ENCODE measurements around the gene MATN1. TPM values are rescaled to one million over a fixed set of nuclear protein-coding genes. Genes with fewer than 3 reads are reported as not detected.

Gene MATN1
- total RNA-seq, 1 donor from 2014 or later = not detected

DNA sequence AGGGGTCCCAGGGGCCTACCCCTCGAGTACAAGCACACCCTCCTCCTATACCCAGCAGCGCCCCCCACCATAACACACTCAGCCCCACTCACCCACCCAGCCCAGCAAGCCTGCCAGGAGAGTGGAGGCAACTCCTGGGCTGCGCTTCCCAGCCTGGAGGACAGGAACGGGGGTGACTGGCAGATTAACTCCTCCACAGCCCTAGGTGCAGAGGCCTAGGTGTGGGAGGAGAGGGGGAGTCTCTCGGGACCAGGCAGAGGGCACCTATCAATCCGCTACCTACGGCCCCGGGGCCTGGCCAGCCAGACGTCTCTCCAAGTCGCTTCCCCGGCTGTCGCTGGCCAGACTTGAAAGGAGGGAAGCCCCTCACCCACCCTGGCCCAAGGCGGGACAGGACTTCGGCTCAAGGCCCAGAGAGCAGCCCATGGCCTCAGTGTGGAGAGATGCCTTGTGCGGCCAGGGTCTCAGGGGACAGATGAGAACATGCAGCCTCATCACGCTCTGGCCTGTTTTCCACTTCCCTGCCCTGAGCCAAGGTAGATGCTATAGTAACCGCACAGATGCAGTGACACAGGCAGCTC, 24.9 kb downstream of the MATN1 start:
- DNase-seq = no peak
- Histone ChIP-seq H3K4me3 (no peak overlapping the region), H3K9me3 (replicated peaks) (no peaks in the 10 kb centered on the region), H3K36me3 (no peaks in the 10 kb centered on the region), H3K27ac (replicated peaks) (no peak overlapping the region), H3K27me3 (ENCODE audit: low read depth) (peaks cover 47% of the 10 kb centered on the region), H3K4me1 (peaks cover 12% of the 10 kb centered on the region)
- no peak for TF ChIP-seq CTCF (IDR thresholded peaks at IDR 0.05; ENCODE audit: borderline replicate concordance)
- intact Hi-C loops (cut with micrococcal nuclease) = no loop called here

DNA sequence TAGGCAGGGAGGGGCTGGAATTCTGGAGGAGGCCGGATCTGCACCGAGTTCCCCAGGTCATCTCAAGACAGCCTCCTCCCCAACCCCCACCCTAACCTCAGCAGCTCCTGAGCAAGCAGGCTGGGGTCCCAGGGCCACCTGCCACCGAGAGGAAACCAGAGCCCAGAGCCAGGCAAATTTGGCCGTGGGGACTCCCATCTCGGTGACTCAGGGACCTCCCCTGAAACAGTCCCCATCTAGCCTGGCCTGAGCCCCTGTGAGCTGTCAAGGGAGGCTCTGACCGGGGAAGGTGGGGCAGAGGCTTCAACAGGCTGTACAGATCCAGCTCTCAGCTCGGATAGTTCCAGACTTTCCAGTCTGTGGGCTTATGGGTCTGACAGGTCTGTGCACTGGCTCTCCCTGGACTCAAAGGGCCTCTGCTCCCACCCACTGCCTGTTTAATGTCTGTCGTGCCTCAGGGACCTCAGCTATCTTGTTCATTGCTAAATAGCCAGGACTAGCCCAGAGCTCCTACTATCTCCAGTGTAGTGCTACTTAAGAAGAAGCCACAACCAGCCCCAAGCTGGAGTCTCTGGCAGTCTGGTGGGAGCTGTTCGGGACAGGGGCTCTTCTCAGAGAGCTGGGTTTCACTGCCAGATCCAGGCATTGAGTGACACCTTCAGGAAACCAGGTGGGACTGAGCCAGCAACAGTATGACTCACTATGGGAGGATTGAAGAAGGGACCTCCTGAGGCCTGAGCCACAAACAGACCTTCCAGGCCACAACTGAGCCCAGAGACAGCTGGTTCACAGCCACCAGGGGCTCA, 25.6 kb downstream of the MATN1 start:
- TF ChIP-seq CTCF (IDR thresholded peaks at IDR 0.05; ENCODE audit: borderline replicate concordance) = no peak
- Histone ChIP-seq H3K9me3 (replicated peaks) (no peaks in the 10 kb centered on the region), H3K36me3 (no peaks in the 10 kb centered on the region), H3K4me3 (no peak overlapping the region), H3K27ac (replicated peaks) (no peak overlapping the region), H3K27me3 (ENCODE audit: low read depth) (peaks cover 54% of the 10 kb centered on the region), H3K4me1 (peaks cover 12% of the 10 kb centered on the region)
- no peak for DNase-seq
- intact Hi-C loops (cut with micrococcal nuclease) = no loop called here

- no peak overlapping the region for H3K4me3 ChIP-seq
- TF ChIP-seq CTCF (IDR thresholded peaks at IDR 0.05; ENCODE audit: borderline replicate concordance) = no peak
- H3K9me3 ChIP-seq (replicated peaks) = no peaks in the 10 kb centered on the region
- no peak overlapping the region for H3K27ac ChIP-seq (replicated peaks)
- H3K4me1 ChIP-seq = peaks cover 12% of the 10 kb centered on the region
- DNase-seq = no peak
- no peaks in the 10 kb centered on the region for H3K36me3 ChIP-seq
- intact Hi-C loops (cut with micrococcal nuclease) = no loop called here
- H3K27me3 ChIP-seq (ENCODE audit: low read depth) = peaks cover 56% of the 10 kb centered on the region
These were observed 26.6 kb downstream of the MATN1 start for GRCh38 chr1:30696831-30697230.

DNA sequence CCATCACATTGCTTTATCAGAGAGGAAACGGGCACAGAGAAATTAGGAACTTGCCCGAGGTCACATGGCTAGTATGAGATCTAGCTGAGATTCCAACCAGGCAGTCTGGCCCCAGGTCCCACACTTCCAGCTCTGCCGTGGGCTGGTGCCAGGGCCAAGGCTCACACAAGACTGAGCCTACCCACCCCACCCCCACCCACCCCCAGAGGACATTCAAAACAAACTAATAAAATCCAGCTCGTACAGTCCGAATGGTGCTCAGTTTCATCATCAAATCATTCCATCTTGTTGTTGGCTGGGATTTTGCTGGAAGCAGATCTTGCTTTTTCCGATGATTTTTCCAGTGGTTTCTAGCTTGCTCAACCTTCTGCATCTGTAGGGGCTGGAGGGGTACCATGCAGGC, 27.9 kb downstream of the MATN1 start:
- Histone ChIP-seq H3K4me1 (peaks cover 12% of the 10 kb centered on the region), H3K27me3 (ENCODE audit: low read depth) (peaks cover 69% of the 10 kb centered on the region), H3K4me3 (no peak overlapping the region), H3K36me3 (no peaks in the 10 kb centered on the region), H3K27ac (replicated peaks) (no peak overlapping the region), H3K9me3 (replicated peaks) (no peaks in the 10 kb centered on the region)
- no peak for TF ChIP-seq CTCF (IDR thresholded peaks at IDR 0.05; ENCODE audit: borderline replicate concordance)
- intact Hi-C loops (cut with micrococcal nuclease) = no loop called here
- DNase-seq = no peak

DNA sequence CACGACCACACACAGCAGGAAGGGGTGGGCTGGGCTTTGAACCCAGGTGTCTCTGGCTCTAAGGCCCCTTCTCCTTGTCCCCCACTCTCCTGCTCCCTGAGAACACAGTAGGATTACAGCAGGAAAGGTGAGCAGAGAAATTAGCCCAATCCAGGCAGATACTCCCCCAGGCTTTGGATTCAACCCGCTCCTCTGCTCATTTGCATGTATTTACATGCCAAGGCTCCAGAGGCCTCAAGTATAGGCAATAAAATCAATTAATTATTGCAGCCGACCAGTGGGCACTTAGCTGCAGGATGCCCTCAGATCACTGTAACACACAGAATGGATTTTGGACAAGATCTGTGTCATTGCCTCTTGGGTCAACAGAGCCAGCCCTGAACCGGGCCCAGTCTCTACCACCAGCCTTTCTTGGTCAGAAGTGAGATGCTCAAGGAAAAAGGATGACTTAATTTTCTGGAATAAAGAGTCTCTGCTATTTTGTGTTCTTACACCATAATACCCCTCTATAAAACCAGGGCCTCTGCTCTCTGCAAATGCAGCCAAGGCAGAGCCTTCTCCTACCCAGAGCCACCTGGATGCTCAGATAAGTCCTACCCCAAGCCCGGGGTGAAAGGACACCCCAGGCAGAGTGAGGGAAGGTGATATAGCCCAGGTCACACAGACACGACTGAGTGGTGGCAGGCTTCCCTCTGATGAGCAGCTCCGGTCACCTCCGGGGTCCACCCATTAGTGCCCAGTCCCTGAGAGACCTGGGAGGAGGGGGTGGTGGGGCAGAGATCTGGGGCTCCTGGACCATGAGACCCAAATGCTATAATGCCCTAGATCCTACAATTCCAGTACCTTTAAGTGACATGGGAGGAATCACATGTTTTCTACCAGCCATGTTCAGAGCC, 28.9 kb downstream of the MATN1 start:
- no peak for DNase-seq
- no peak overlapping the region for H3K4me3 ChIP-seq
- intact Hi-C loops (cut with micrococcal nuclease) = no loop called here
- no peaks in the 10 kb centered on the region for H3K36me3 ChIP-seq
- no peak overlapping the region for H3K27ac ChIP-seq (replicated peaks)
- H3K4me1 ChIP-seq = peaks cover 12% of the 10 kb centered on the region
- no peaks in the 10 kb centered on the region for H3K9me3 ChIP-seq (replicated peaks)
- TF ChIP-seq CTCF (IDR thresholded peaks at IDR 0.05; ENCODE audit: borderline replicate concordance) = no peak
- H3K27me3 ChIP-seq (ENCODE audit: low read depth) = peaks cover 75% of the 10 kb centered on the region

Data from left ventricle myocardium inferior (tissue), 1 donor.